SK-N-MC (cell line): ENCODE measurements around the gene ADTRP.

ENCODE experiments used
- EZH2 ChIP-seq: fragments of 200-600 bp; sonication (generic); IDR thresholded peaks from one replicate; pipeline ENCODE4 v1.6.1; 2017; ENCODE audit warnings: antibody characterized with exemption
- FOXP2 ChIP-seq: optimal IDR thresholded peaks from 2 replicates; pipeline ENCODE3; 2011; ENCODE audit warnings: mild to moderate bottlenecking, moderate library complexity; ENCODE audit not compliant: insufficient read depth; ENCODE audit errors: extremely low read length, control extremely low read depth
- POLR2AphosphoS5 ChIP-seq: IDR thresholded peaks from 2 replicates; pipeline ENCODE4 v1.6.1; 2012; ENCODE audit warnings: mild to moderate bottlenecking, low read depth, low read length, borderline replicate concordance

- no peak for TF ChIP-seq POLR2AphosphoS5
- no peak for TF ChIP-seq EZH2
- no peak for TF ChIP-seq FOXP2
These were observed 3.9 kb upstream of the ADTRP start for GRCh38 chr6:11782524-11782923.
